ENCODE data around the gene KCNG1. TPM values are rescaled to one million over a fixed set of nuclear protein-coding genes. Genes with fewer than 3 reads are reported as not detected.

KCNG1 gene
- total and polyA plus RNA-seq, 2 of the 13 experiments (the other 11 are each of a cell fraction or from before 2014, with no cell fraction given), result not detected

GRCh38 chr20:50957798-50958614 lies 64.9 kb downstream of the KCNG1 start, which contains the start of gene DPM1 (continued):
- TF ChIP-seq DDIT3 (CRISPR knock-in tag; IDR thresholded peaks at IDR 0.05) (no peak), BRF2 (CRISPR knock-in tag; IDR thresholded peaks at IDR 0.05) (no peak), ZNF282 (IDR thresholded peaks at IDR 0.05; ENCODE audit: partially characterized antibody) (no peak), IRF1 (CRISPR knock-in tag; IDR thresholded peaks at IDR 0.05; ENCODE audit: low read depth) (0 out of 2 replicates have a peak, but pooled peaks have one; percentile 45), SP1 (IDR thresholded peaks at IDR 0.05) (no peak), SP1 (CRISPR knock-in tag; IDR thresholded peaks at IDR 0.05) (peak; percentile 47), NCOA1 (CRISPR knock-in tag; IDR thresholded peaks at IDR 0.05) (peak; percentile 71), CCAR2 (optimal IDR thresholded peaks at IDR 0.05; ENCODE audit: low read depth, low read length) (no peak), HOXD1 (CRISPR knock-in tag; IDR thresholded peaks at IDR 0.05) (no peak), BORCS8-MEF2B (CRISPR knock-in tag; IDR thresholded peaks at IDR 0.05) (peak; percentile 73; the same call in 1 of the 2 replicates), XRCC5 (optimal IDR thresholded peaks at IDR 0.05; ENCODE audit: low read length) (peak; percentile 51), KLF11 (CRISPR knock-in tag; IDR thresholded peaks at IDR 0.05) (no peak; the same call in 1 of the 2 replicates), TBX2 (CRISPR knock-in tag; IDR thresholded peaks at IDR 0.05; ENCODE audit: borderline replicate concordance) (peak; percentile 41; the same call in 1 of the 2 replicates), MTA3 (CRISPR knock-in tag; IDR thresholded peaks at IDR 0.05) (no peak; the same call in 1 of the 2 replicates), NR0B2 (CRISPR knock-in tag; IDR thresholded peaks at IDR 0.05) (no peak; the same call in none of the 2 replicates), ZNF33A (CRISPR knock-in tag; IDR thresholded peaks at IDR 0.05; ENCODE audit: borderline replicate concordance) (no peak), NR3C1 (CRISPR knock-in tag; IDR thresholded peaks at IDR 0.05) (no peak), TRIM24 (CRISPR knock-in tag; IDR thresholded peaks at IDR 0.05) (no peak), SMYD3 (CRISPR knock-in tag; IDR thresholded peaks at IDR 0.05) (no peak), SPEN (CRISPR knock-in tag; IDR thresholded peaks at IDR 0.05; ENCODE audit: low read depth) (peak; percentile 92), HNF1B (CRISPR knock-in tag; IDR thresholded peaks at IDR 0.05) (peak; percentile 62), PCBP1 (IDR thresholded peaks at IDR 0.05; ENCODE audit: borderline replicate concordance, low read depth, low read length) (0 out of 2 replicates have a peak, but pooled peaks have one; percentile 11), MAFG (CRISPR knock-in tag; IDR thresholded peaks at IDR 0.05) (no peak), CC2D1A (CRISPR knock-in tag; IDR thresholded peaks at IDR 0.05) (no peak), ZNF709 (CRISPR knock-in tag; IDR thresholded peaks at IDR 0.05) (peak; percentile 74; the same call in 1 of the 2 replicates), ERF (CRISPR knock-in tag; IDR thresholded peaks at IDR 0.05) (peak; percentile 90), ZZZ3 (CRISPR knock-in tag; IDR thresholded peaks at IDR 0.05; ENCODE audit: borderline replicate concordance) (peak; percentile 82; the same call in 1 of the 2 replicates)
